Small intestine (tissue), 16 donors: Measurements from ENCODE around the gene TSEN15. TPM values are rescaled to one million over a fixed set of nuclear protein-coding genes. Genes with fewer than 3 reads are reported as not detected.

ENCODE experiments used
- DNase-seq, 2 donors: peaks; one replicate each; pipeline versions ENCODE4 v3.0.0 to v3.0.0-alpha.2; 2013
- FAIRE-seq: peaks from 2 replicates; lab custom pipeline; 2012; peaks lifted over from hg19 to GRCh38; lab: Jason Lieb, UNC
- H3K27ac ChIP-seq, 3 donors: one replicate each; pipeline ENCODE4 v1.5.1; 2013; ENCODE audit warnings: low read length in 2 of 3, mild to moderate bottlenecking in 2 of 3, control low read depth in 1 of 3, inconsistent platforms in 1 of 3, low read depth in 1 of 3, moderate library complexity in 1 of 3
- H3K27me3 ChIP-seq, 3 donors: one replicate each; pipeline ENCODE4 v1.6.1; 2013; ENCODE audit warnings: low read length in 3 of 3, inconsistent platforms in 1 of 3; ENCODE audit not compliant: control insufficient read depth in 3 of 3, insufficient read depth in 3 of 3
- H3K36me3 ChIP-seq, 3 donors: one replicate each; pipeline ENCODE4 v1.6.1; 2013; ENCODE audit warnings: low read length in 3 of 3, inconsistent platforms in 1 of 3, low read depth in 1 of 3, mild to moderate bottlenecking in 1 of 3, moderate library complexity in 1 of 3; ENCODE audit not compliant: control insufficient read depth in 3 of 3, insufficient read depth in 2 of 3
- H3K4me1 ChIP-seq, 3 donors: one replicate each; pipeline ENCODE4 v1.6.1; 2013; ENCODE audit warnings: low read length in 2 of 3, inconsistent platforms in 1 of 3, low read depth in 1 of 3, mild to moderate bottlenecking in 1 of 3, moderate library complexity in 1 of 3; ENCODE audit not compliant: control insufficient read depth in 3 of 3, insufficient read depth in 2 of 3
- H3K4me3 ChIP-seq, 3 donors: one replicate each; pipeline ENCODE4 v1.5.1; 2013; ENCODE audit warnings: low read length in 3 of 3, control low read depth in 1 of 3, inconsistent platforms in 1 of 3, low read depth in 1 of 3, mild to moderate bottlenecking in 1 of 3, moderate library complexity in 1 of 3
- H3K9me3 ChIP-seq, 2 donors: one replicate each; pipeline ENCODE4 v1.6.1; 2013; ENCODE audit warnings: low read depth in 1 of 2, low read length in 1 of 2; ENCODE audit not compliant: control insufficient read depth in 2 of 2, insufficient read depth in 1 of 2
- WGBS, 3 donors: extraction: QIAGEN DNeasy Blood & Tissue Kit; methylation state at CpG; one replicate each; pipeline ENCODE4 v1.1.7; 2013; 5-methylcytosine and 5-hydroxymethylcytosine counted together
- long read RNA-seq, 10 donors: transcript quantifications; one replicate each; lab custom pipeline, GENCODE V29; 2026
- polyA plus RNA-seq, 4 donors: library from polyadenylated mRNA; stranded (reverse) in 3 of 4; unstranded in 1 of 4; fragments of 200-250 nt in 3 of 4; fragments of 120-200 nt in 1 of 4; gene quantifications; one replicate each; pipeline versions ENCODE4 v1.2.1 to v1.2.3, GENCODE V29; 2013
- donor health status: healthy with polysubstance abuse.
- donor health status: control.
- donor health status: control.
- donor health status: Bipolar disorder and iron deficiency.
- donor health status: healthy.

Gene TSEN15
- polyA plus RNA-seq, result 10 to 100 TPM in 2 of 4 donors, 1 to 10 TPM in 2; 7.6 to 25.3 (median 15.4) TPM
- long read RNA-seq, donor 1, result 0 reads
- long read RNA-seq, donor 2, partial matches to known transcripts, result 0 of 1 reads
- long read RNA-seq, donor 2, other reads (novel, unspliced or antisense), result 0 of 1 reads
- long read RNA-seq, donor 3, transcript TSEN15-203 (4 exons, 1,844 nt), result major isoform, 5 of 11 reads
- long read RNA-seq, donor 3, partial matches to known transcripts, result 0 of 11 reads
- long read RNA-seq, donor 3, other reads (novel, unspliced or antisense), result 0 of 11 reads
- long read RNA-seq, donor 4, result 0 reads
- long read RNA-seq, donor 5, partial matches to known transcripts, result 0 of 3 reads
- long read RNA-seq, donor 5, other reads (novel, unspliced or antisense), result 0 of 3 reads
- long read RNA-seq, donor 6, transcript TSEN15-216 (5 exons, 1,986 nt), result major isoform, 6 of 11 reads
- long read RNA-seq, donor 6, partial matches to known transcripts, result 0 of 11 reads
- long read RNA-seq, donor 6, other reads (novel, unspliced or antisense), result 0 of 11 reads
- long read RNA-seq, donor 7, result 0 reads
- long read RNA-seq, donor 8, result 0 reads
- long read RNA-seq, donor 9, partial matches to known transcripts, result 0 of 4 reads
- long read RNA-seq, donor 9, other reads (novel, unspliced or antisense), result 0 of 4 reads
- long read RNA-seq, donor 10, transcript TSEN15-203 (4 exons, 1,844 nt), result minor isoform, 6 of 26 reads
- long read RNA-seq, donor 10, transcript TSEN15-216 (5 exons, 1,986 nt), result major isoform, 15 of 26 reads
- long read RNA-seq, donor 10, partial matches to known transcripts, result 0 of 26 reads
- long read RNA-seq, donor 10, other reads (novel, unspliced or antisense), result 0 of 26 reads

DNA sequence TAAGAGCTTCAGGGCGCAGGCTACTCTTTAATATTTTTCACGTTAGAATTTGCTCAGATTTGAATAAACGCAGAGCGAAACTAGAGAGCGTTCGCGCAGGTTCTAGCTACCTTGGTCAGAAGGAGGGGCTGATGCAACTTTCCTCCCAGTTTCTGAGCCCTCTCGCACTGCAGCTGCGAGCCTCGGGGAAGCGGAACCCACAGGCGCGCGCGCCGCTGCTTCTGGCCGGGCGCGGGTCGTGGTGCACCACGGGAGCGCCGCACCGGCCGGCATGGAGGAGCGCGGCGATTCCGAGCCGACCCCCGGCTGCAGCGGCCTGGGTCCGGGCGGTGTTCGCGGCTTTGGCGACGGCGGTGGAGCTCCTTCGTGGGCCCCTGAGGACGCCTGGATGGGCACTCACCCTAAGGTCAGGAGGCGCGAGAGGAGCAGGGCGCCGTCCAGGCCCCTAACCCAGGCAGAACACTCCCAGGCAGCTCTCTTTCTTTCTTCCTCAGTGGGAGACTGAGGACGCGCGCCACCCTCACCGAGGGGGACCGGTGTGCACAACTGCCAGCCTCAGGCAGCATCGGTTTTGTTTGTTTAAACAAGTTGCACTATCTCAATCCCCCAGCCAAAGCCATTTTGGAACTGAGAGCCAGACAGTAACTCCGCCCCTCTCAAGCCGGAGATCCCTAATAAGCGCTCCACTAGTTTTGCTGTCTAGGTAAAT, at the start of gene TSEN15:
Gene TSEN15 (plus strand): TSS at position 246 of the 709 bp plus-strand sequence. CDS start 26 bp downstream, at position 272.
- H3K4me3 ChIP-seq, result peak within 1 kb of the TSS; percentile 88 to 98 (median 96)
- no peaks in the 10 kb centered on the region for H3K27me3 ChIP-seq
- peak within 1 kb of the TSS; percentile 73 to 91 (median 84) for H3K27ac ChIP-seq
- FAIRE-seq (no peak), DNase-seq (peak; percentile 74 to 89)
- WGBS, 3 donors, result 0% methylated on average over 53 to 54 of the region's 54 CpGs
- H3K9me3 ChIP-seq, result no peaks in the 10 kb centered on the region
- peaks cover 0 to 8% (median 5%) of the 10 kb centered on the region in 3 donors for H3K4me1 ChIP-seq
- no peaks in the 10 kb centered on the region for H3K36me3 ChIP-seq

DNA sequence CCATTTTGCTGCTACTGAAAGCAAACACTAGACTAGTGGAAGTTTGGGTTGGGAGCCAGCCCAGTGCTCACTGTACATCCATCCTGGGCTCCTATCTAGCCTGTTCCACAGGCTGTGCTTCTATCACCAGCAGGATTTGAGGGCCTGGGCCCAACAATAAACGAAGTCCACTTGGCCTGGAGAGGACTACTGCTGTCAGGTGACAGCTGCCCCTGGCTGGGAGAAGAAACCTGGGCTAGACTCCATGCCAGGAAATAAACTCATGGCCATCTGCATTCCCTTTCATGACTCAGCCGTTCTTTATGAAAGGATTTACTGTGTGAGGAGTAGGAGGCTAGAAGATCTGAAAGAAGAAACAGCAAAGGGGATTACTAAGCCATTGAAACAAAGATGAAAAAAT, 49.5 kb upstream of the TSEN15 start:
- Histone ChIP-seq H3K27me3 (peaks cover 0 to 4% (median 0%) of the 10 kb centered on the region in 3 donors), H3K36me3 (no peaks in the 10 kb centered on the region), H3K4me3 (no peak overlapping the region), H3K27ac (no peak overlapping the region), H3K9me3 (peaks cover 0 to 3% of the 10 kb centered on the region in 2 donors), H3K4me1 (no peaks in the 10 kb centered on the region)
- WGBS, 3 donors, result 26 to 41% (median 33%) methylated on average over 2 of the region's 2 CpGs
- DNase-seq, result no peak
- no peak for FAIRE-seq

DNA sequence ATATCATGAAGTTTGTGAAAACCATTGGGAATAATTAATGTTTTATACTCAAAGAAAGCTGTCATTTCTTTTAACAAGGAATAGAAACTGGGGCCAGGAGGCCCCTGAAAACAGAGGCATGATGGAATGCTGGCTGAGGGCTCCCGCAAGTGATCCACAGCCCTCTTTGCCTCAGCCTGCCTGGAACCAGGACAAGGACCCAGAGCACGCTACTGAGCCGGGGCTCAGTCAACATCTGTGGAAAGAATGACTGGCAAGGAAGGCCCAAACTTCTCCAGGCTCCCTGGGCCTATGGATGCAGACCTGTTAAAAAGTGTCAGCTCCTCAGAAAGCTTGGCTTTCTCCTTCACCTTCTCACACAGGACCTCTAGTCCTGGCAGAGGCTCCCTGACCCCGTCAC, 46.6 kb upstream of the TSEN15 start:
- Histone ChIP-seq H3K4me1 (no peaks in the 10 kb centered on the region), H3K27ac (no peak overlapping the region), H3K4me3 (no peak overlapping the region), H3K27me3 (peaks cover 0 to 4% (median 0%) of the 10 kb centered on the region in 3 donors), H3K36me3 (no peaks in the 10 kb centered on the region), H3K9me3 (peaks cover 0 to 3% of the 10 kb centered on the region in 2 donors)
- 84 to 85% (median 84%) methylated on average over 4 of the region's 4 CpGs for WGBS, 3 donors
- DNase-seq (no peak), FAIRE-seq (no peak)

DNA sequence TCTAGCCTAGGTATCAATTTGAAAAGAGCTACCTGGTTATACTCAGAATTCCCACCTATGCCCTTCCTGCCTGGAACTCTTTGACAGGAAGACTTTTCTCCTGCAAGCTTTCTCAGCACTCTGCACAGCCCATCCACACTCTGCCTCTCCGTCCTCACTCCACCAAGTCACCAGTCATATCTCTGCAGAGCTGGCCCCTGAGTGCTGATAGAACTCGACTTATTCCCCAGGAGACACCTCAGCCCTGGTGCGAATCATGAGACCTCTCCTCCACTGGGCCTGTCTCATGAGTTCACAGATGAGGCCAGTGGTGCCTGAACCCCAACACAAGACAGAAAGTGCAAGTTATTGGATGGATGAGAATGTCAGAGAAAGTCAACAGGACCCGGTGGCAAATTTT, 46.0 kb upstream of the TSEN15 start:
- DNase-seq (no peak), FAIRE-seq (no peak)
- 88 to 92% (median 88%) methylated on average over 4 of the region's 4 CpGs for WGBS, 3 donors
- Histone ChIP-seq H3K4me1 (no peaks in the 10 kb centered on the region), H3K36me3 (no peaks in the 10 kb centered on the region), H3K27me3 (peaks cover 0 to 4% (median 0%) of the 10 kb centered on the region in 3 donors), H3K27ac (no peak overlapping the region), H3K4me3 (no peak overlapping the region), H3K9me3 (peaks cover 0 to 3% of the 10 kb centered on the region in 2 donors)

DNA sequence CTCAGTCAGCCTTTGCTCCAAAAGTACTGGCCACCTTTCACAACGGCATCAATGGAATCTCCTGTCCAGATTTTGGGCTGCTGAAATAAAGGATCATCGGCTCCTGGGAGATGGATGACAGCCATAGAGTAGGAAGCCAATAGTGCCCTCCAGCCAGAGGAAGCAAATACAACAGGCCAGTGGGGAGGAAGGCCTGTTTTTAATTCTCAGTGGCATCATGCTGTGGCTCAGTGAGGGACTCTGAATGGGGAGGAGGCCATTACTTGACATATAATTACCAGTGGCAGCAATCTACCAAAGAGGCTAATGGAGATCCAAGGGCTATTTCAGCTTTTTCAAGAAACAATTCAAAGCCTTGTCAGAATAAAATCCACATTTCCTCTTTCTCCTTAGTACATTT, 40.7 kb upstream of the TSEN15 start:
- Histone ChIP-seq H3K27me3 (peaks cover 0 to 3% (median 0%) of the 10 kb centered on the region in 3 donors), H3K4me1 (no peaks in the 10 kb centered on the region), H3K4me3 (no peak overlapping the region), H3K36me3 (no peaks in the 10 kb centered on the region), H3K9me3 (peaks cover 0 to 8% of the 10 kb centered on the region in 2 donors), H3K27ac (no peak overlapping the region)
- FAIRE-seq, result no peak
- WGBS, 3 donors, result 71 to 83% (median 82%) methylated on average over 2 of the region's 2 CpGs
- DNase-seq, result no peak

DNA sequence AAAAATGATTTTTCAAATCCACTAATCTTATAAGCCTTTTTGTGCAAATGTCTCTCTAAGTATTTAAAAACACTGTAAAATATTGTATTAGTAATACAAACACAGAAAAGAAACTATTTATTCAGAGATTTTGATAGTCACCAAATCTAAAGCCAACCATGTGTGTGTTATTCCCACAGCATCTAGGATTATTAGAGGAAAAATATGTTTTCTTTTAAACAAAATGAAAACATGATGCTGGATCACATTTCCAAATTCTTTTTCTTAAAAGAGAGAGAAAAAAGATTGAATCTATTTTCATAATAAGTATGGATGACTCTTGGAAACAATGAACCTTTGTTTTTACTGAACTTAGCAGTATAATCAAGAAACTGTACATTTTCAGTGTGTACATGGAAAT, 39.3 kb upstream of the TSEN15 start:
- no peaks in the 10 kb centered on the region for H3K4me1 ChIP-seq
- no peak overlapping the region for H3K27ac ChIP-seq
- peaks cover 0 to 3% (median 0%) of the 10 kb centered on the region in 3 donors for H3K27me3 ChIP-seq
- no peak for FAIRE-seq
- H3K4me3 ChIP-seq, result no peak overlapping the region
- DNase-seq, result no peak
- H3K9me3 ChIP-seq, result peaks cover 0 to 8% of the 10 kb centered on the region in 2 donors
- H3K36me3 ChIP-seq, result no peaks in the 10 kb centered on the region

DNA sequence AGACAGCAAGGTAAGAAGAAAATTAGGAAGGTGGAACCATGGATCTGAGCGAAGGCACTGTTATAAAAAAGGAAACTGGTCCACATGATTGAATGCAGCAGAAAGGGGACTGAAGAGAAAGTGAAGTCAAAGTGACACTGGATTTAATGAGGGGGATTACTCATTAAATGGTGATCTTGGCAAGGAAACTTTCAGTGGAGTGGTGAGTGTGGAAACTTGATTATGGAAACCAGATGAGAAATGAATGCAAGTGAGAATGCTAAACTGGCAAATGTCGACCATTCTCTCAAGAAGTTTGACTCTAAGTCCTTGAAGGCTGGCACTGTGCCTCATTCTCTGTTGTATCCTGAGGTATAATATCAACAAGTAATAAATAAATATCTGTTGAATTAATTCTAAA, 37.3 kb upstream of the TSEN15 start:
- WGBS, 3 donors, result 84 to 94% (median 85%) methylated on average over 2 of the region's 2 CpGs
- DNase-seq (no peak), FAIRE-seq (no peak)
- H3K27me3 ChIP-seq, result peaks cover 0 to 3% (median 0%) of the 10 kb centered on the region in 3 donors
- H3K4me3 ChIP-seq, result no peak overlapping the region
- H3K9me3 ChIP-seq, result peaks cover 0 to 8% of the 10 kb centered on the region in 2 donors
- H3K4me1 ChIP-seq, result no peaks in the 10 kb centered on the region
- H3K36me3 ChIP-seq, result no peaks in the 10 kb centered on the region
- H3K27ac ChIP-seq, result no peak overlapping the region

DNA sequence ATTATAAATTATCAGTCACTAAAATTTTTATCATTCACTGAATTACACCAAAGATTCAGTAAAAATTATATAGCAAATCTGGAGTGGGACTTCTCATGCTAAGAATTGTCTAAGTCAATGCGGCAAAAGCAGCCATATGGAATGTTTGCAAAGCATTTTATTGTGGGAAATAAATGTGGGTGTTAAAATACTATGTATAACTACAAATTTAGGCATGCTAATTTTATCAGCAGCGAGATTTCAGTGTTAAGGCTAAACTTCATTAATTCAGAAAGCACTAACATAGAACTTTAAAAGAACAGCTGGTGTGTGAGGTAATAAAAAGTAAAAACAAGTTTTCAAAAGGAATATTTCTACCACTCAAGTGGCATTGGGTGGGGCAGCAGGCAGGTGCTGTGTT, 35.4 kb upstream of the TSEN15 start:
- H3K9me3 ChIP-seq, result peaks cover 0 to 3% of the 10 kb centered on the region in 2 donors
- DNase-seq (no peak), FAIRE-seq (no peak)
- H3K4me1 ChIP-seq, result no peaks in the 10 kb centered on the region
- no peak overlapping the region for H3K4me3 ChIP-seq
- no peak overlapping the region for H3K27ac ChIP-seq
- peaks cover 0 to 3% (median 0%) of the 10 kb centered on the region in 3 donors for H3K27me3 ChIP-seq
- no peaks in the 10 kb centered on the region for H3K36me3 ChIP-seq
- WGBS, 3 donors, result 49 to 80% (median 62%) methylated on average over 2 of the region's 2 CpGs
